Liver (tissue), 3 donors: ENCODE data around the gene BBS4.
"Not testable (repeated sequence)": the region's sequence is repeated elsewhere in the genome, so short reads cannot be mapped to it uniquely, and the experiment has no call there.

ENCODE experiments used
- ATF3 ChIP-seq: IDR thresholded peaks from 2 replicates; pipeline ENCODE4 v1.6.1; 2016; ENCODE audit warnings: antibody characterized with exemption
- CTCF ChIP-seq: fragments of 150-350 bp; IDR thresholded peaks from 2 replicates; pipeline ENCODE4 v1.5.1; 2017; ENCODE audit warnings: improper control_type of control experiment, low read depth, low read length; ENCODE audit not compliant: missing input control
- HNF4G ChIP-seq: IDR thresholded peaks from 2 replicates; pipeline ENCODE4 v1.6.1; 2016; ENCODE audit warnings: antibody characterized with exemption
- donor health status: healthy.
- donor health status: healthy.

- not testable (repeated sequence) for TF ChIP-seq CTCF, HNF4G, ATF3
These were observed 20.3 kb upstream of the BBS4 start for GRCh38 chr15:72665706-72666105.
